AG09319 (cell line): ENCODE data around the gene BTG4.

Experiments
- DNase-seq: peaks from one replicate; pipeline ENCODE4 v3.0.0-alpha.2; 2010; ENCODE audit warnings: low read depth; ENCODE audit errors: extremely low read depth
- TF ChIP-seq, protein P1 (sequence below): IDR thresholded peaks from 2 replicates; pipeline ENCODE4 v1.5.1; 2011; ENCODE audit warnings: low read depth, mild to moderate bottlenecking, inconsistent platforms, low read length, moderate library complexity

The BTG4 gene

DNA sequence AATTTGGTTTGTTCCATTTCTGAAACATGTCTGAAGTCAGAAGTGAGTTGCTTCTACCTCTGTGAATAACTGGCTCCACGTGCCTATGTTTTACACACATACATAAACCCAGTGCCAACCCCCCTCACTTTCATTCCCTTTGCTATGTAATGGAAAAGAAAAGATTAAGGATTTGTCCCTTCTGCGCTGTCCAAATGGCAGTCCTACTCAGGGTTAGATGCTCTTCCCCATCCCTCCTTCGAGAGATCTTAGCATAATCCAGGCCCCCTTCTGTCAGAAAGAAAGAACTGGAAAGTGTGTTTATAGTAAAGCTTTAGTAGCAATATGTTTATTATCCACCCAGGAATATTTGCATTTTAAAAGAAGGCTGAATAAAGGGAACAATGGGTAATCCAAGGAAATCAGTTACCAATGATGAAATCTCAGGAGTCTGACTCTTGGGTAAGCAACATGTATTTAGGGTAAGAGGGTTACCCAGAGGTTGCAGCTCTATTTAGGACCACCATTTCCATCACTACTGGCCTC is 25.2 kb upstream of the BTG4 start:
- TF ChIP-seq, protein P1, sequence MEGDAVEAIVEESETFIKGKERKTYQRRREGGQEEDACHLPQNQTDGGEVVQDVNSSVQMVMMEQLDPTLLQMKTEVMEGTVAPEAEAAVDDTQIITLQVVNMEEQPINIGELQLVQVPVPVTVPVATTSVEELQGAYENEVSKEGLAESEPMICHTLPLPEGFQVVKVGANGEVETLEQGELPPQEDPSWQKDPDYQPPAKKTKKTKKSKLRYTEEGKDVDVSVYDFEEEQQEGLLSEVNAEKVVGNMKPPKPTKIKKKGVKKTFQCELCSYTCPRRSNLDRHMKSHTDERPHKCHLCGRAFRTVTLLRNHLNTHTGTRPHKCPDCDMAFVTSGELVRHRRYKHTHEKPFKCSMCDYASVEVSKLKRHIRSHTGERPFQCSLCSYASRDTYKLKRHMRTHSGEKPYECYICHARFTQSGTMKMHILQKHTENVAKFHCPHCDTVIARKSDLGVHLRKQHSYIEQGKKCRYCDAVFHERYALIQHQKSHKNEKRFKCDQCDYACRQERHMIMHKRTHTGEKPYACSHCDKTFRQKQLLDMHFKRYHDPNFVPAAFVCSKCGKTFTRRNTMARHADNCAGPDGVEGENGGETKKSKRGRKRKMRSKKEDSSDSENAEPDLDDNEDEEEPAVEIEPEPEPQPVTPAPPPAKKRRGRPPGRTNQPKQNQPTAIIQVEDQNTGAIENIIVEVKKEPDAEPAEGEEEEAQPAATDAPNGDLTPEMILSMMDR = no peak
- no peak for DNase-seq

DNA sequence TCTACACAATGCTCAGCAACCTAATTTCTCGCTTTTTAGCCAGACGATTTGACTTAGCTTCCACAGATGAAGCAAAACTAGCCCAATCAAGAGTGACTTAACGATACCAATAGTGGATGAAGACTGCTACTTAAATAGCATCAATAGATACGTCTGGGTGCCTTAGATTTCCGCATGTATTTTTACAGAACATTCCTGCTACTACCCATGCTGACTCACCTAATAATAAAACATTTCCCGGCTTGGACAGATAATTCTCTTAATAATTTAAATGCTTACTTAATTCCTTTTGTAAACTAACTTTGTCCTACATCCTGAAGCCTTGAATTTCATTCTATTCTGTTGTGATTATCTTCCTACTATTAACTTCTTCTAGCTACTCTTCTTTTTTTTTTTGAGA is 23.1 kb upstream of the BTG4 start:
- TF ChIP-seq, protein P1 = no peak

DNA sequence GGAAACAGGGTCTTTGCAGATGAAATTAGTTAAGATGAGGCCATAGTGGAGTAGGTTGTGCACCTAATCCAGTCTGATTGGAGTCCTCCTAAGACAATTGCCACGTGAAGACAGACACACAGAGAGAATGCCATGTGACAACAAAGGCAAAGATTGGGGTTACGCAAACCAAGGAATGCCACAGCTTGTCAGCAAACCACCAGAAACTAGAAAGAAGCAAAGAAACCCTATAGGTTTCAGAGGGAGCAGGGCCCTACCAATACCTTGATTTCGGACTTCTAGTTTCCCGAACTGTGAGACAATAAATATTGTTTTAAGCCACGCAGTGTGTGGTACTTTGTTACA is 20.2 kb upstream of the BTG4 start:
- no peak for DNase-seq
- TF ChIP-seq, protein P1 = no peak

More for the DNA sequence above, 23.1 kb upstream of the BTG4 start:
- DNase-seq = no peak

GRCh38 chr11:111531687-111532364 is 19.6 kb upstream of the BTG4 start:
- DNase-seq = peak; percentile 56
- TF ChIP-seq, protein P1 = no peak

DNA sequence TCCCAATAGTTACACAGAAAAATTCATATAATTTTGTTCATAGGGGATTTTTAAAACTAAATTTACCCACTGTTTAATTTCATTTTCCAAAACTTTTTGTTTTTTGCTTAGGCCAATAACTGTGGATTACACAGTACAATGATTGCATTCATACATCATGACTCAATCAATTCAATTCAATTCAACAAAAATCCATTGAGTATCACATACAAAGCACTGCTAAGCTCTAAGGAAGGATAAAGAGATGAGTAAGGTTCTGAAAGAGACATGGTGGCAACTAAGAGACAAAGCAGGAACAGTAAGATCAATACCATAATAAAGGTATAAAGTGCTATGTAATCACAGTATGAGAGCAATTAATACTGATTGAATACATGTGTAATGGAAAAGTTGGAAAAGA is 18.9 kb upstream of the BTG4 start:
- TF ChIP-seq, protein P1 = no peak
- no peak for DNase-seq

DNA sequence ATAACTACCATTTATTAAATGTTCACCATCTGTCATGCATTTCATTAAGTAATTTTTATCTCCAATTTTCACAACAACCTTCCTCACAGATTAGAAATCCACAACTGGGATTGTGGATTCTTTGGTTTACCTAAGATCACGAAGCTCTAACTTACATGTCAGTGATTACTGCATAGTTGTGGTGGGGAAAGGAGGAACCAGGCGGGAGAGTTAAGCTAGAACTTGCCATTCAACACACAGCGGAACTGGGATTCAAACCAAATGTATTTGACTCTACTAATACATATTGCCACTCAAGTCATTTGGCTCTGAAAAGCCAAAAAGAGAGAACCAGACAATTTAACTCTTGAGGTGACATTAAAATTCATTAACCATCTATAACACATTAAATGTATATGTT is 17.9 kb upstream of the BTG4 start:
- DNase-seq = no peak
- TF ChIP-seq, protein P1 = no peak

GRCh38 chr11:111528557-111528956 is 16.4 kb upstream of the BTG4 start:
- TF ChIP-seq, protein P1 = no peak; the same call in 1 of the 2 replicates
- DNase-seq = no peak
